Activated T-cell treated with anti-CD3 and anti-CD28 coated beads, Interleukin-2, amount 50 U/mL, for 4 hours (primary cell): ENCODE data around the gene ERC1. TPM values are rescaled to one million over a fixed set of nuclear protein-coding genes. Genes with fewer than 3 reads are reported as not detected.

Experiments
- ATAC-seq, 2 donors: fragments of 200-7000 bp; cut with Tn5 transposase; one replicate each; pipeline ENCODE4 v1.10.0; 2021
- DNase-seq: peaks from one replicate; pipeline ENCODE4 v3.0.0-alpha.2; 2020
- H3K27me3 Mint-ChIP-seq: one replicate; pipeline ENCODE4 v1.8.0; 2021; ENCODE audit warnings: low read depth, mixed read lengths
- H3K36me3 Mint-ChIP-seq: one replicate; pipeline ENCODE4 v1.8.0; 2022; ENCODE audit warnings: mixed read lengths; ENCODE audit not compliant: insufficient read depth
- H3K4me1 Mint-ChIP-seq: one replicate; pipeline ENCODE4 v1.8.0; 2021; ENCODE audit warnings: low read depth, mixed read lengths
- H3K4me3 Mint-ChIP-seq: one replicate; pipeline ENCODE4 v1.8.0; 2021; ENCODE audit warnings: mild to moderate bottlenecking, moderate library complexity, mixed read lengths
- H3K9me3 Mint-ChIP-seq: one replicate; pipeline ENCODE4 v1.8.0; 2021; ENCODE audit warnings: mixed read lengths
- total RNA-seq, 3 donors: library from RNA; stranded (reverse); gene quantifications; one replicate each; pipeline ENCODE4 v1.2.1, GENCODE V29; 2021

Gene ERC1
- total RNA-seq, 3 donors from 2014 or later = 18.7 to 21.9 (median 20.6) TPM

DNA sequence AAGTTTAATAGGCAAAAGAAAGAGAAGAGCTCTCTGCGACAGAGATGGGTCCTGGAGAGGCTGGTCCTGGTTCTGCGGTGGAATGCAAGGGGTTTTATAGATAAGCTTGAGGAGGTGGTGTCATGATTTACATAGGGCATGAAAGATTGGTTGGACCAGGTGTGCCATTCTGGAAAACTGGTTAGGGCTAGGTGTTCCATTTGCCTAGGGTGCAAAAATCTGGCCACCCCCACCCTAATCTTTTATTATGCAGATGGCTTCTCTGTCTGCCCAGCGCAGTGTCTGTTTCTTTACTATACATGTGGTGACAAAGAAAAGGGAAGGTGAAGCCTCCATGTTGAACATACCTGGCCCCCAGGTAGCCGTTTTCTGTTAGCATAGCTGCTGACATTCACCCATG is 65.4 kb downstream of the ERC1 start:
- no peaks in the 10 kb centered on the region for H3K27me3 Mint-ChIP-seq
- peaks cover 2% of the 10 kb centered on the region for H3K4me1 Mint-ChIP-seq
- ATAC-seq (no peak), DNase-seq (no peak)
- H3K4me3 Mint-ChIP-seq = no peak overlapping the region
- peaks cover 24% of the 10 kb centered on the region for H3K36me3 Mint-ChIP-seq
- peaks cover 21% of the 10 kb centered on the region for H3K9me3 Mint-ChIP-seq

DNA sequence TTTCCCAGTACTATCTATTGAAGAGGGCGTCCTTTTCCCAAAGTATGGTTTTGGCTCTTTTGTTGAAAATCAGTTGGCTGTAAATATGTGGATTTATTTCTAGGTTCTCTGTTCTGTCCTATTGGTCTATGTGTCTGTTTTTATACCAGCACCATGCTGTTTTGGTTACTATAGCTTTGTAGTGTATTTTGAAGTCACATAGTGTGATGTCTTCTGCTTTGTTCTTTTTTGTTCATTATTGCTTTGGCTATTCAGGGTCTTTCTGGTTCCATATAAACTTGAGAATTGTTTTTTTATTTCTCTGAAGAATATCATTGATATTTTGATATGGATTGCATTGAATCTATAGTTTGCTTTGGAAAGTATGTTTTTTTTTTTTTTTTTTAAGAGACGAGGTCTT is 67.4 kb downstream of the ERC1 start:
- Mint-ChIP-seq H3K9me3 (peaks cover 21% of the 10 kb centered on the region), H3K36me3 (peaks cover 31% of the 10 kb centered on the region), H3K4me3 (no peak overlapping the region), H3K27me3 (no peaks in the 10 kb centered on the region), H3K4me1 (peaks cover 2% of the 10 kb centered on the region)
- ATAC-seq (no peak), DNase-seq (no peak)

DNA sequence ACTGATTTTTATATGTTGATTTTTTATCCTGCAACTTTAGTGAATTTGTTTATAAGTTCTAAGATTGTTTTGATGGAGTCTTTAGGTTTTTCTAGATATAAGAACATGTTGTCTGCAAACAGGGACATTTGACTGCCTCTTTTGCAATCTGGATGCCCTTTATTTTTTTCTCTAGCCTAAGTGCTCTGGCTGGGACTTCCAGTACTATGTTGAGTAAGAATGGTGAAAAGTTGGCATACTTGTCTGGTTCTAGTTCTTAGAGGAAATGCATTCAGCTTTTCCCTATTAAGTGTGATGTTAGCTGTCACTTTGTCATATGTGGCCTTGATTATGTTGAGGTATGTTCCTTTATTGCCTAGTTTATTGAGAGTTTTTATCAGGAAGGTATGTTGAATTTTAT is 68.1 kb downstream of the ERC1 start:
- Mint-ChIP-seq H3K4me3 (no peak overlapping the region), H3K9me3 (peaks cover 28% of the 10 kb centered on the region), H3K36me3 (peaks cover 36% of the 10 kb centered on the region), H3K27me3 (no peaks in the 10 kb centered on the region), H3K4me1 (no peaks in the 10 kb centered on the region)
- ATAC-seq (no peak), DNase-seq (no peak)

DNA sequence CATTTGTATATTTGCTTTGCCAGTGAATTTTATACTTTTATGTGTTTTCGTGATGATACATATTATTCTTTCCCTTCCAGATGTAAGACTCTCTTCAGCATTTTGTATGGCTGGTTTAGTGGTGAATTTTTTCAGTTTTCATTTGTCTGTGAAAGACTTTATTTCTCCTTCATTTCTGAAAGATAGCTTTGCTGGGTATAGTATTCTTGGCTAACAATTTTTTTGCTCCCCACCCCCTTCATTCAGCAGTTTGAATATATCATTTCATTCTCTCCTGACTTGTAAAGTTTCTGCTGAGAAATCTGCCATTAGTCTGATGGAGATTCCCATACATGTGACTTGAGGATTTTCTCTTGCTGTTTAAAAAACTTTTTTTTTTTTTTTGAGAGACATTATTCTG is 72.8 kb downstream of the ERC1 start:
- peaks cover 21% of the 10 kb centered on the region for H3K9me3 Mint-ChIP-seq
- H3K36me3 Mint-ChIP-seq = peaks cover 35% of the 10 kb centered on the region
- H3K4me1 Mint-ChIP-seq = peaks cover 3% of the 10 kb centered on the region
- no peak for DNase-seq
- no peak for ATAC-seq
- no peak overlapping the region for H3K4me3 Mint-ChIP-seq
- no peaks in the 10 kb centered on the region for H3K27me3 Mint-ChIP-seq

DNA sequence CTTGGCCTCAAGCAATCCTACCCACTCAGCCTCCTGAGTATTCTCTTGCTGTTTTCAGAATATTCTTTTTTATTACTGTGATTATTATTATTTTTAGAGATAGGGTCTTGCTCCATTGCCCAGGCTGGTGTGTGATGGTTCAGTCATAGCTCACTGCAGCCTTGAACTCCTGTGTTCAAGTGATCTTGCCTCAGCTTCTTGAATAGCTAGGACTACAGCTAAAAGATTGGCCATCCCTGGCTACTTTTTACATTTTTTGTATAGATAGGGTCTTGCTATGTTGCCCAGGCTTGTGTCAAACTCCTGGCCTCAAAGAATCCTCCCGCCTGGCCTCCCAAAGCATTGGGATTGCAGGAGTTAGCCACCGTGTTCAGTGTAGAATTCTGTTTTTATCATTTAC is 73.3 kb downstream of the ERC1 start:
- Mint-ChIP-seq H3K4me1 (peaks cover 3% of the 10 kb centered on the region), H3K4me3 (no peak overlapping the region), H3K36me3 (peaks cover 32% of the 10 kb centered on the region), H3K27me3 (no peaks in the 10 kb centered on the region), H3K9me3 (peaks cover 17% of the 10 kb centered on the region)
- ATAC-seq (no peak), DNase-seq (no peak)

DNA sequence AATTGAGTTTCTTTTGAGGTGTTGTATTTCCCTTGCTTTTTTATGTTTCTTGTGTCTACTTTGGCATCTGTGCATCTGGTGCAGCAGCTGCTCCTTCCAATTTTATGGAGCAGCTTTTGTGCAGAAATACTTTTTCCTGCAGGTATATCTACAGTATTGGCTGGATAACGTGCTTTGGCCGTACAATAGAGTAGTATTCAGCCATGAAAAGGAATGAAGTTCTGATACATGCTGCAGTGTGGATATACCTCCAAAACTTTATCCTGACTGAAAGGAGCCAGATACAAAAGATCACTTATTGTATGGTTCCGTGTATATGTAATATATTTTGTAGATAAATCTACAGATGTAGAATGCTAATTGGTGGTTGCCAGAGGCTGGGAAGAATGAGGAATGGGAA is 74.6 kb downstream of the ERC1 start:
- peaks cover 26% of the 10 kb centered on the region for H3K36me3 Mint-ChIP-seq
- H3K9me3 Mint-ChIP-seq = peaks cover 11% of the 10 kb centered on the region
- H3K4me1 Mint-ChIP-seq = peaks cover 5% of the 10 kb centered on the region
- no peak overlapping the region for H3K4me3 Mint-ChIP-seq
- no peak for ATAC-seq
- no peak for DNase-seq
- no peaks in the 10 kb centered on the region for H3K27me3 Mint-ChIP-seq

DNA sequence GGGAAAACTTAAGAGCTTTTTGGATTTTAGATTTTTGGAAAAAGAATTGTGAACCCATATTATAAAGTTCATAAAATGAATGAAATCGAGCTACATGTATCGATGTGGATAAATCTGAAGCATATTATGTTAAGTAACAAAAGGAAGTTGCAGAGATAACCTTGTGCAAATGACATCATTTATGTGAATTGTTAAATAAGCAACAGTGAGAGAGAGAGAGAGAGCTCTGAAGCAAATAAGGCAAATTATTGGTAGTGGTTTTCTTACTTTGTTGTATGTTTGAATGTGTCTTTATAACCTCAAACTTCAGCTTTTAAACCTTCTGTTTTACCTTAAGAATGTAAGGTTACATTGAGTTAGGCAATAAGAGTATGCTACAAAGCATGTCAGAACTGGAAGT is 78.8 kb downstream of the ERC1 start:
- Mint-ChIP-seq H3K4me1 (peaks cover 9% of the 10 kb centered on the region), H3K36me3 (peaks cover 7% of the 10 kb centered on the region), H3K4me3 (no peak overlapping the region), H3K9me3 (no peaks in the 10 kb centered on the region), H3K27me3 (no peaks in the 10 kb centered on the region)
- DNase-seq (no peak), ATAC-seq (no peak)

DNA sequence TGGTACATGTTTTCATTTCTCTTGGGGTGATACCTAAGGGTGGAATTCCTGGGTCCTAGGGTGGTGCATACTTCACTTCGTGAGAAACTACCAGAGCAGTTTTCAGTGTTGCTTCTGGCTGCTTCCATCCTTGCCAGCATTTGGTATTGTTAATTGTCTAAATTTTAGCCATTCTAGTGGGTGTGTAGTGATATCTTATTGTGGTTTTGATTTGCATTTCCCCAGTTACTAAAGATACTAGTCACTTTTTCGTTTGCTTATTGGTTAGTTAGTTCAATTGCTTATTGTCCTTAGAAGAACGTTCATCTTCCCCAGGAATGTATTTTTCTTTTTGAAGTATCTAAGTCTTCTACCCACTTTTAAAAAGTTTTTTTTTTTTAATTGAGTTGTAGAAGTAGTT is 80.2 kb downstream of the ERC1 start:
- DNase-seq (no peak), ATAC-seq (no peak)
- peaks cover 5% of the 10 kb centered on the region for H3K36me3 Mint-ChIP-seq
- H3K27me3 Mint-ChIP-seq = no peaks in the 10 kb centered on the region
- no peak overlapping the region for H3K4me3 Mint-ChIP-seq
- H3K9me3 Mint-ChIP-seq = no peaks in the 10 kb centered on the region
- H3K4me1 Mint-ChIP-seq = peaks cover 9% of the 10 kb centered on the region

DNA sequence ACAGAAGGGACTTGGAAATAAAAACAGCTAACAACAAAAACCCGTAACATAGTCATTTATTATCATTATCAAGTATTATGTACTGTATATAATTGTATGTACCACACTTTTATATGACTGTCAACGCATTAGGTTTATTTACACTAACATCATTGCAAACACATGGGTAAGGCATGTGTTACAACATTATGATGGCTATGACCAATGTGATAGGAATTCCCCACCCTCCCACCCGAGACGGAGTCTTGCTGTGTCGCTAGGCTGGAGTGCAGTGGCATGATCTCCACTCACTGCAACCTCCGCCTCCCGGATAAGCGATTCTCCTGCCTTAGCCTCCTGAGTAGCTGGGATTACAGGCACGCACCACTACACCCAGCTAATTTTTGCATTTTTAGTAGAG is 82.6 kb downstream of the ERC1 start:
- H3K9me3 Mint-ChIP-seq = no peaks in the 10 kb centered on the region
- H3K4me3 Mint-ChIP-seq = no peak overlapping the region
- H3K4me1 Mint-ChIP-seq = peaks cover 8% of the 10 kb centered on the region

DNA sequence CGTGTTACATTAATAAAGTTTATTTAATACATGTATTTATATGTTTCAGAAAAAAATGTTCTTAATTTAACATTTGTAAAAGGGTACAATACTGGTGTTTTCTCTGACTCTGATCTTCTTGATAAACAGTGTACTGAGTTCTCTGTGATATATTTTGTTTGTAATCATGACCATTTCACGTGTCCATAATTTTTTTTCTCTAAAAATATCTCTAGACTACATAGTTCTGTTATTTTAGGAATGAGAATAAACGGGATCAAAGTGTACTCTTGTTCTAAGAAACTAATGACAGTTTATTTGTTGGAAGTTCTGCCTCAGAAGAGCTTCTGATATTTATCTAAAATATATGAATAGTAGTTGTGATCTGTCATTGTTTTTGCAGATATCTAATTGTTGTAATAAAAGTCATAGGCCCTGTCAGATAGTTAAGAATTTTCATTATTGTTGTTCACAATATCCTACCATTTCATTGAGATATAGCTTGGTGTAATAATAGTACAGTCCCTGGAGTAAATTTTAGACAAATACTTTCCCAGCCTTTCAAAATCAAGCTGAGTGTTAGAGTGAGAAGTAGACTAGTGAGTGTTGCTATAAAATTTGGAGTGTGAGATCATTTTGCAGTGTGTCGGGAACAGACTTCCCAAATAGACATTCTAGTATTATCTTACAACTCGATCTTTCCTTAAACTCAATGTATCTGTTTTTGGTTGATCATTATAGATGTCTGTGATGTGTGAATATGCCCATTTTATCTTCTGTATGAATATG is 86.2 kb downstream of the ERC1 start:
- ATAC-seq (no peak), DNase-seq (no peak)
- Mint-ChIP-seq H3K9me3 (no peaks in the 10 kb centered on the region), H3K4me1 (peaks cover 5% of the 10 kb centered on the region), H3K27me3 (no peaks in the 10 kb centered on the region), H3K4me3 (no peak overlapping the region), H3K36me3 (peaks cover 2% of the 10 kb centered on the region)

More for the DNA sequence above, 82.6 kb downstream of the ERC1 start:
- no peak for DNase-seq
- no peak for ATAC-seq
- H3K36me3 Mint-ChIP-seq = peaks cover 3% of the 10 kb centered on the region
- H3K27me3 Mint-ChIP-seq = no peaks in the 10 kb centered on the region

DNA sequence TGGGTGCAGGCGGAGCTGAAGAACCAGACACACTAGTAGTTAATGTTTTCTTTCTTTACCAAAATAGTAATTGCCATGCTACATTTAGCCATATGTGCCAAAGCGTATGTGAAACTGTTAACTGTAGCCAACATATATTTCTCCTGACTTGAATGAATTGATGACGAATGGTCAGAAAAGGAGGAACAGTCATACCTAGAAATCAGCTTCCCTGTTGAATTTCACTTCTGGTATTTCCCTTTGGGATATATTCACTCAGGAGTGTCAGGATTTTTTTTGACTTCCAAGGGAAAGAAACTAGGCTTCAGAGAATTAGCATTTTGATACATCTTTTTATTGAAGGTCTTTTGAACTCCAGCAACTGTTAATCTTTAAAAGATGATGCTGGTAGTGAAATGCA is 87.0 kb downstream of the ERC1 start:
- no peak for ATAC-seq
- Mint-ChIP-seq H3K4me1 (peaks cover 5% of the 10 kb centered on the region), H3K36me3 (peaks cover 2% of the 10 kb centered on the region), H3K9me3 (no peaks in the 10 kb centered on the region), H3K4me3 (no peak overlapping the region), H3K27me3 (no peaks in the 10 kb centered on the region)
- DNase-seq = no peak

DNA sequence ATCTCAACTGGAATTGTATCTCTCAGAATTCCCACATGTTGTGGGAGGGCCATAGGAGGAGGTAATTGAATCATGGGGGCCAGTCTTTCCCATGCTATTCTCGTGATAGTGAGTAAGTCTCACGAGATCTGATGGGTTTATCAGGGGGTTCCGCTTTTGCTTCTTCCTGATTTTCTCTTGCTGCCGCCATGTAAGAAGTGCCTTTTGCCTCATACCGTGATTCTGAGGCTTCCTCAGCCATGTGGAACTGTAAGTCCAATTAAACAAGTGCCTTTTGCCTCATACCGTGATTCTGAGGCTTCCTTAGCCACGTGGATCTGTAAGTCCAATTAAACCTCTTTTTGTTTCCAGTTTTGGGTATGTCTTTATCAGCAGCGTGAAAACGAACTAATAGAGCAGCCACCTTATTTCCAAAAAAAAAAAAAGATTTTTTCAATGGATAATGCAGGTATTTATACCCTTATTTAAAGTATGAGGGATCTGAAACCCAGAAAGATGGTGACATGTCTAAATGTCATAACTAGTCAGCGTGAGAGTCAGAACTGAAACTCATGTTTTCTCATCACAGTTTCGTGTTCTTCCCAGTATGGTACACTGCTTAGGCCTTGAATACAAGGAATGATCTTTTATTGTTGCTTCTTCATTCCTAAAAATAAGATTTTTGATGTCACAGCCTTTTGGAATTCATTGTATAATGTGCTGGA is 89.6 kb downstream of the ERC1 start:
- ATAC-seq (peak in 1 of 2 donors; percentile 70), DNase-seq (no peak)
- Mint-ChIP-seq H3K36me3 (peaks cover 5% of the 10 kb centered on the region), H3K9me3 (no peaks in the 10 kb centered on the region), H3K27me3 (no peaks in the 10 kb centered on the region), H3K4me3 (no peak overlapping the region), H3K4me1 (peaks cover 5% of the 10 kb centered on the region)

DNA sequence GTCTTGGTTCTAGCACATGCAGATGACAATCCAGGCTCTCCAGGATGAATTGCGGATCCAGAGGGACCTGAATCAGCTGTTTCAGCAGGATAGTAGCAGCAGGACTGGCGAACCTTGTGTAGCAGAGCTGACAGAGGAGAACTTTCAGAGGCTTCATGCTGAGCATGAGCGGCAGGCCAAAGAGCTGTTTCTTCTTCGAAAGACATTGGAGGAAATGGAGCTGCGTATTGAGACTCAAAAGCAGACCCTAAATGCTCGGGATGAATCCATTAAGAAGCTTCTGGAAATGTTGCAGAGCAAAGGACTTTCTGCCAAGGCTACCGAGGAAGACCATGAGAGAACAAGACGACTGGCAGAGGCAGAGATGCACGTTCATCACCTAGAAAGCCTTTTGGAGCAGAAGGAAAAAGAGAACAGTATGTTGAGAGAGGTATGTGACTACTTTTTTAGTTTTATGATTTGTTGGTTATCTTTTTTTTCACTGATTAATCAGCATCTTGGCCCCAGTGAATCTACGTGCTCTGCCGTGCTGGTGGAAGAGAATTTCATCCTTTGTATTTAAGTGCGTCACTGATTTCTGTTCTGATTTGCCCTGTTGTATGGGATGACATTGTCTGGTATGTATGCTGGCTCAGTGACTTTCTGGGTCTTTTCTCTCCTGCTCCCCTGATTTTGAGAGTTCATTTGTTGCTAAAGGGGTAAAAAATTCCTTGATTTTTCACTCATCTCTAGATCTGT is 92.3 kb downstream of the ERC1 start:
- no peak overlapping the region for H3K4me3 Mint-ChIP-seq
- peaks cover 5% of the 10 kb centered on the region for H3K36me3 Mint-ChIP-seq

DNA sequence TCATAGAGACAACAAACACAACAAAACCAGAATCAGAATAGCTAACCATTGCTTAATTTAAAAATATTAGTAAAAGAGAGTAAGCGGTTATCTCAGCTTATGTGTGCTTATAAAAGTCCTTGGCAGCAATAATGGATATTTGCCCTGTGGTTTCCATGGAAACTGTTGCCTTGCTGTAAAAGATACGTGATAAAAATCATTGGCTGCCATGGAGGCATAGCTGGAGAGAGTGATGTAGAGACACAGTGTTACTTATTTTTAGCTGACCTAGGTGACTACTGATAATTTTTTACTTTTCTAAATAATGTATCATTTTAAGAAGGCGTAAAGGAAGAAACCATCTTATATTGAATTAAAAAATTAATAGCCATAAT is 92.9 kb downstream of the ERC1 start:
- H3K27me3 Mint-ChIP-seq = no peaks in the 10 kb centered on the region

More for the DNA sequence above, 92.3 kb downstream of the ERC1 start:
- ATAC-seq (no peak), DNase-seq (no peak)
- Mint-ChIP-seq H3K4me1 (peaks cover 5% of the 10 kb centered on the region), H3K27me3 (no peaks in the 10 kb centered on the region), H3K9me3 (no peaks in the 10 kb centered on the region)

More for the DNA sequence above, 92.9 kb downstream of the ERC1 start:
- Mint-ChIP-seq H3K4me3 (no peak overlapping the region), H3K4me1 (peaks cover 5% of the 10 kb centered on the region), H3K9me3 (no peaks in the 10 kb centered on the region), H3K36me3 (peaks cover 5% of the 10 kb centered on the region)
- DNase-seq (no peak), ATAC-seq (no peak)
